Activated CD4-positive, alpha-beta memory T cell treated with anti-CD3 and anti-CD28 coated beads for 36 hours (primary cell): ENCODE data around the gene RBP4. TPM values are rescaled to one million over a fixed set of nuclear protein-coding genes. Genes with fewer than 3 reads are reported as not detected.
"Not testable (repeated sequence)": the region's sequence is repeated elsewhere in the genome, so short reads cannot be mapped to it uniquely, and the experiment has no call there.

Source experiments
- CTCF ChIA-PET: fragments of 350-600 bp; sonication (Branson Sonifier 250); formaldehyde crosslinking; loops from one replicate; lab custom pipeline; 2021; ENCODE audit warnings: antibody characterized with exemption, inconsistent platforms; lab: Charles Lee
- POLR2A ChIA-PET: fragments of 350-600 bp; sonication (Branson Sonifier 250); formaldehyde crosslinking; loops from one replicate; lab custom pipeline; 2021; ENCODE audit warnings: antibody characterized with exemption; lab: Charles Lee
- DNase-seq: peaks from one replicate; pipeline ENCODE4 v3.0.0-alpha.2; 2020
- H3K27ac Mint-ChIP-seq: one replicate; pipeline ENCODE4 v1.8.0; 2021; ENCODE audit warnings: mixed read lengths
- H3K27me3 Mint-ChIP-seq: one replicate; pipeline ENCODE4 v1.8.0; 2021; ENCODE audit warnings: mixed read lengths
- H3K36me3 Mint-ChIP-seq: one replicate; pipeline ENCODE4 v1.8.0; 2021; ENCODE audit warnings: mixed read lengths
- H3K4me1 Mint-ChIP-seq: one replicate; pipeline ENCODE4 v1.8.0; 2021; ENCODE audit warnings: low read depth, mixed read lengths
- H3K4me3 Mint-ChIP-seq: one replicate; pipeline ENCODE4 v1.8.0; 2021; ENCODE audit warnings: mild to moderate bottlenecking, mixed read lengths
- H3K9me3 Mint-ChIP-seq: one replicate; pipeline ENCODE4 v1.8.0; 2021; ENCODE audit warnings: mixed read lengths
- intact Hi-C: fragments of 100-400 bp; cut with micrococcal nuclease; formaldehyde crosslinking; loops from one replicate; pipeline ENCODE4 v1.15.1; 2023
- total RNA-seq, 2 experiments: library from RNA; stranded (reverse); gene quantifications; one replicate each; pipeline ENCODE4 v1.2.3, GENCODE V29; 2021

Gene RBP4
- total RNA-seq, 2 experiments from 2014 or later, result not detected

DNA sequence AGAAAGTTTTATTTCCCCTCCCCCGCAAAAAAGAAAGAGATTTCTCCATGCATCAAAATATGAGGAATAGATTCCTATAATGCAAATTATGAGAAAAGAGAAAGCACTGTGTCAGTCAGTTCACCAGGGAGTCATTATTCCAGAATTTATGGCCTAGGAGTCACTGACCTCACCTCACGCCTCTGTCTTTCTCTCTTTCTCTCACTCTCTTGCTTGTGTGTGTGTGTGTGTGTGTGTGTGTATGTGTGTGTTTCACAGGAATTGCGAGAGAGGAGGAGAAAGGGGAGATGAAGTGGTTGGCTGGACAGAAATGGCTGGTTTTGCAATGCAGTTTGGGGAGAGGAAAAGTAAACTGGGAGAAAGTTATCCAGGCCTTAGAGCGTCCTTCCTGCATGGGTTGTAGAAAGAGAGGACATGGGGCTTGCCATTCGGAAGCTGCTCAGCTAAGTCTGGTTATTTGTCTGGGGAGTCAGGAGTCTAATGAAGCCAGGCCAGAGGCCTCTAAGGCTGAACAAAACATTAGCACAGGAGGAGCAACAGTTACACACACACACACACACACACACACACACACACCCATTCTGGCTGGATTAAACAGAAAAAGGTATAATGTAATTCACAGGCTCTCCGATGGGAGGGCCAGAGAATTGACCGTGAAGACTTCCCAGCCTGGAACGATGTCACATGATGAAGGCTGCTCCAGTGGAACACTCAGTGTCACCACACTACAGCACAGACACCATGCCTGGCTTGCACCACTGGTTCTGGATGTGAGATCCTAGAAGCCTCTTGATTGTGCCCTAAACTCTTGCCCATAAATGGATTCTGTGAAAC is 47.3 kb downstream of the RBP4 start:
- Mint-ChIP-seq H3K4me1 (no peaks in the 10 kb centered on the region), H3K36me3 (no peaks in the 10 kb centered on the region), H3K4me3 (no peak overlapping the region), H3K27ac (no peak overlapping the region), H3K27me3 (peaks cover 2% of the 10 kb centered on the region), H3K9me3 (no peaks in the 10 kb centered on the region)
- intact Hi-C loops, result loop anchor here (1.0 to 5.0 kb wide), 3 partner anchors 129 to 305 kb away; no protein-coding TSS in a partner anchor
- ChIA-PET POLR2A (no interaction called here), CTCF (interaction anchor here (1.0 to 1.7 kb wide), 5 partner anchors 11 to 305 kb away, joined by 4 to 17 read pairs (median 4); no protein-coding TSS in a partner anchor)
- DNase-seq, result no peak

DNA sequence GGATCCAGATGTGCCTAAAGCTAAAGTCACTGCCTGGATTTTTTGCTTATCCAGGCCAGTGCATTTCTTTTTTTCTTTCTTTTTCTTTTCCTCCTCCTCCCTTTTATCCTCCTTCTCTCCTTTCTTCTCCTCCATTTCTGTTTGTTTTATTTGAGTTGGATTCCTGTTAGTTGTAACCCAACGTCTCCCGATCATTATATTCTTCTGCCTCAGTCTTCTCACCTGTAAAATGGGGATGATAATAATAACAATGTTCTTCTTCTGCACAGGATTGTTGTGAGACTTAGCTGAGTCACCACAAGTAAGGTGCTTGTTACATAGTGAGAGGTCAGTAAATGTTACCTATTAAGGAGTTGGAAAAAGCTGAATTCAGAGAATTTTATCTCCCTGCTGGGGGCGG is 48.3 kb downstream of the RBP4 start:
- Mint-ChIP-seq H3K36me3 (no peaks in the 10 kb centered on the region), H3K27ac (no peak overlapping the region), H3K4me1 (no peaks in the 10 kb centered on the region), H3K27me3 (peaks cover 4% of the 10 kb centered on the region), H3K4me3 (no peak overlapping the region), H3K9me3 (no peaks in the 10 kb centered on the region)
- ChIA-PET CTCF (no interaction called here), POLR2A (no interaction called here)
- intact Hi-C loops, result loop anchor here (5.0 kb wide), 1 partner anchor 130 kb away; no protein-coding TSS in a partner anchor
- no peak for DNase-seq

DNA sequence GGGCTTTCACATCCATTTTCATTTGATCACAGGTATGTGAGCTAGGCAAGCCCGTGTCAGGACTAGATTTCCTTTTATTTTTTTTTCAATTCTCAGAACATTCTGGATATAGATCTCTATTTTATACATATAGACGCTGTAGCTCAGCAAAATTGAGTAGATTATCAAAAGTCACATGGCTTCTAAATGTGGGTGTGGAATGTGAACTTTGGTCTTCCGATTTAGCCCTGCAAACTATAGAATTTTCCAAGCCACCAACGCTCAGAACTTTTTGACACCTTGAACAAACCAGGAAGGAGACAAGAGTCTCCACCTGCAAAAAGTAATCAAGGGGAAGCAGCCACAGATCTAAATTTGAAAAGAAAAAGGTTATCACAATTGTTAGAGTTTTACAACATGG is 50.4 kb downstream of the RBP4 start:
- ChIA-PET CTCF (interaction anchor here (0.7 kb wide), 1 partner anchor 1095 kb away, joined by 6 read pairs; no protein-coding TSS in a partner anchor), POLR2A (no interaction called here)
- Mint-ChIP-seq H3K9me3 (no peaks in the 10 kb centered on the region), H3K4me1 (no peaks in the 10 kb centered on the region), H3K27ac (no peak overlapping the region), H3K4me3 (no peak overlapping the region), H3K36me3 (no peaks in the 10 kb centered on the region), H3K27me3 (peaks cover 5% of the 10 kb centered on the region)
- intact Hi-C loops, result loop anchor here (5.0 kb wide), 1 partner anchor 132 kb away; no protein-coding TSS in a partner anchor
- no peak for DNase-seq

DNA sequence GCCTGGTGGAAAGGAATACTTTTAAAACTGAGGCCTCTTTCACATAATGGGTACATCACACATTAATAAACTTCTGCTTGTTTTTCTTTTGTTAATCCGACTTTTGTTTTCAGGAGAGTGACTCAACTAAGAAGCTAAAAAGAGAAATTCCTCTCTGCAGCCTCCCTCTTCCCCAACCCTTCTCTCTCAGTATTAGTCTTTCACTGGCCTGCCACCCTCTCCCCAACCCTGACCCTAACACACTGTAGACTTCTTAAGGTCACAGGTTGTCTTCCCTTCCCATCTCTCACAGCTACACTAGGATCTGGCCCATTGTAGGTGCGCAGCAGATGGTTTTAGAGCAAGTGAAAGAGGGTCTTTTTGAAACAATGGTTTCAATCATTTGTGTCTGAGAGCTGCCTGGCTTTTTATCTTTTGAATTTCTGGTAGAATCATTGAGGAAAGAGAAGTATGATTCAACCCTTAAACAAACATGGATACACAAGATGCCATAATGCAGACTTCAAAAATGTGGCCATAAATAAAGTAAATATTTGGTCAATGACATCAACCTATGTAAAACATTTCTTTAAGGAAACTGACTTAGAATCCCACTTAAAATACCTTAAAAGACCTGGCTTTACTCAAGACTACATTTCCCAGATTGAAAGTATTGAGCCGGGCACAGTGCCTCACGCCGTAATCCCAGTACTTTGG is 52.5 kb downstream of the RBP4 start:
- Mint-ChIP-seq H3K4me1 (no peaks in the 10 kb centered on the region), H3K9me3 (no peaks in the 10 kb centered on the region), H3K27ac (no peak overlapping the region), H3K36me3 (no peaks in the 10 kb centered on the region), H3K27me3 (peaks cover 3% of the 10 kb centered on the region), H3K4me3 (no peak overlapping the region)
- no peak for DNase-seq
- POLR2A ChIA-PET, result no interaction called here
- CTCF ChIA-PET, result no interaction called here
- intact Hi-C loops, result no loop called here

DNA sequence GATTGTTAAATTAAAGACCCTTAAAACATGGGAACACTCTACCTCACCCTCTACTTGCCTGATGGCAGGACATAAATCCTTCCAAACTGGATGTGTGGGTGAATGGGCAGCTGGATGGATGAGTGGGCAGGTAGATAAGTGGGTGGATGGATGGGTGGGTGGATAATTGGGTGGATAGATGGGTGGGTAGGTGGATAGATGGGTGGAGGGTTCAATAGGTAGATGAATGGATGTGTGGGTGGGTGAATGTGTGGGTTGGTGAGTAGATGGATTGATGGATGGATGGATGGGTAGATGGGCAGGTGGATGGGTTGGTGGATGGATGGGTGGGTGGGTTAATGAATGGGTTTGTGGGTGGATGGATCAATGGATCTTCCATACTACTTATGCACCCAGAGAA is 53.5 kb downstream of the RBP4 start:
- no peaks in the 10 kb centered on the region for H3K36me3 Mint-ChIP-seq
- ChIA-PET CTCF (no interaction called here), POLR2A (no interaction called here)
- no peaks in the 10 kb centered on the region for H3K9me3 Mint-ChIP-seq
- H3K4me1 Mint-ChIP-seq, result peaks cover under 1% of the 10 kb centered on the region
- intact Hi-C loops, result no loop called here
- H3K27me3 Mint-ChIP-seq, result peaks cover 3% of the 10 kb centered on the region
- H3K4me3 Mint-ChIP-seq, result no peak overlapping the region
- no peak for DNase-seq
- H3K27ac Mint-ChIP-seq, result no peak overlapping the region

DNA sequence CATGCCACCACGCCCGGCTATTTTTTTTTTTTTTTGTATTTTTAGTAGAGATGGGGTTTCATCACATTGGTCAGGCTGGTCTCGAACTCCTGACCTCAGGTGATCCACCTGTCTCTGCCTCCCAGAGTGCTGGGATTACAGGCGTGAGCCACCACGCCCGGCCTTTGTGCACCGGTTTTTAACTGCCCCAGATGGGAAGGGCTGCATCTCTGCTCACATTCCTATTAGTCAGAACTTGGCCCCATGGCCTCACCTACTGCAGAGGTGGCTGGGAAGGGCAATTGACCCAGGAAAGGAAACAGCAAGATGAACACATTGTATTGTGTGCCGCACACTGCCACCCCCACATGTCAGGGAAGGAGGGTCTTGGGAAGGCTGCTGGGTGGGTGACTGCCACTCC is 54.0 kb downstream of the RBP4 start:
- DNase-seq, H3K27ac Mint-ChIP-seq, intact Hi-C loops, CTCF ChIA-PET, H3K27me3 Mint-ChIP-seq, H3K4me3 Mint-ChIP-seq, H3K4me1 Mint-ChIP-seq, H3K36me3 Mint-ChIP-seq, POLR2A ChIA-PET, H3K9me3 Mint-ChIP-seq: not testable (repeated sequence)

DNA sequence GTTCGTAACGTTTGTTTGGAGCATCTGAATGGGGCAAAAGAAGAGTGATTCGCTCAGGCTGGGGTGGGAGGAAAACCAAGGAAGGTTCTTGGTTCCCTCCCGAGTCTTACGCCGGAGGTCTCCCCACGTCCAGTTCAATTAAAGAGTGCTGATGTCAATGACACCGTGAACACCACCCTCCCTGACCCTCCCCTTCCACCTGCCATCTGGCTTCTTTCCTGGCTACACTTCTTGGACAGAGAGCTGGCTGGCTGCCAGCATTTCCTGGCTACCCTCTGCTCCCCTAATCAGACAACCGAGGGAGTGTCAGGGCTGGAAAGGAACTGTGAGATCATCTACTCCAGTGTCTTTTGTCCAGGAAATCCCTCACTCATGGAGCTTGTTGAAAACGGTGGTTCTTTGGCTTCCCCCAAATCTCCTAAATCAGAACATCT is 58.7 kb downstream of the RBP4 start:
- H3K36me3 Mint-ChIP-seq, result no peaks in the 10 kb centered on the region
- peaks cover 2% of the 10 kb centered on the region for H3K4me1 Mint-ChIP-seq
- no peak overlapping the region for H3K27ac Mint-ChIP-seq
- POLR2A ChIA-PET, result no interaction called here
- no peak for DNase-seq
- no peaks in the 10 kb centered on the region for H3K9me3 Mint-ChIP-seq
- peaks cover 10% of the 10 kb centered on the region for H3K27me3 Mint-ChIP-seq
- intact Hi-C loops, result no loop called here
- no peak overlapping the region for H3K4me3 Mint-ChIP-seq
- CTCF ChIA-PET, result interaction anchor here (0.8 to 1.4 kb wide), 8 partner anchors 8 to 380 kb away, joined by 3 to 5 read pairs (median 3); partner anchors contain the start of gene FRA10AC1

Other genes with a start within 250 kb of the RBP4 start
- gene MYOF, start 118.9 kb downstream of the RBP4 start, total RNA-seq, result 10 to 100 TPM; 49.3 to 49.7 TPM
- 10 to 100 TPM; 88.0 to 91.3 TPM for gene CEP55, start 104.6 kb downstream of the RBP4 start, total RNA-seq
- not detected for gene FFAR4, start 34.6 kb downstream of the RBP4 start, total RNA-seq
- not detected for gene PDE6C, start 11.3 kb upstream of the RBP4 start, total RNA-seq
- gene FRA10AC1, start 101.4 kb upstream of the RBP4 start, total RNA-seq, result 10 to 100 TPM; 18.6 to 19.0 TPM
- not detected for gene LGI1, start 156.7 kb upstream of the RBP4 start, total RNA-seq